ENCODE measurements around the gene FGD6.

DNA sequence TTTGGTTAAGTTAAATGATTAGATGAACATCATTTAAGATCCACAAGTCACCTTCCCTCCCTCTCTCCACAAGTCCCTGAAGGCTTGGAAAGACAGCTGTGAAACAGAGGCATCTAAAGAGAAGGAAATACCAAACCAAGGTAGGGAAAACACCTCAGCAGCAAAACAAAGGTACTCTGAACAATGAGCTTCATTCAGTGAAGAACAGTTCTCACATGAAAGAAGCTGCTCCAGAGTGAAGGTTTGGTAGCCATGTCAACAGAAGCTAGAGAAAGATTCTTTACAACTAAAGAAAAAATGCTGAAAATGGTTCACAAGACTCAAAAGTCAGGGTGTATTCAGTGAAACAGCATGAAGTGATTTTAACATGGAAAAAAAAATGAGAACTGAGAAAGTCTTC lies 69.4 kb downstream of the FGD6 start:
- TF ChIP-seq, protein P1, sequence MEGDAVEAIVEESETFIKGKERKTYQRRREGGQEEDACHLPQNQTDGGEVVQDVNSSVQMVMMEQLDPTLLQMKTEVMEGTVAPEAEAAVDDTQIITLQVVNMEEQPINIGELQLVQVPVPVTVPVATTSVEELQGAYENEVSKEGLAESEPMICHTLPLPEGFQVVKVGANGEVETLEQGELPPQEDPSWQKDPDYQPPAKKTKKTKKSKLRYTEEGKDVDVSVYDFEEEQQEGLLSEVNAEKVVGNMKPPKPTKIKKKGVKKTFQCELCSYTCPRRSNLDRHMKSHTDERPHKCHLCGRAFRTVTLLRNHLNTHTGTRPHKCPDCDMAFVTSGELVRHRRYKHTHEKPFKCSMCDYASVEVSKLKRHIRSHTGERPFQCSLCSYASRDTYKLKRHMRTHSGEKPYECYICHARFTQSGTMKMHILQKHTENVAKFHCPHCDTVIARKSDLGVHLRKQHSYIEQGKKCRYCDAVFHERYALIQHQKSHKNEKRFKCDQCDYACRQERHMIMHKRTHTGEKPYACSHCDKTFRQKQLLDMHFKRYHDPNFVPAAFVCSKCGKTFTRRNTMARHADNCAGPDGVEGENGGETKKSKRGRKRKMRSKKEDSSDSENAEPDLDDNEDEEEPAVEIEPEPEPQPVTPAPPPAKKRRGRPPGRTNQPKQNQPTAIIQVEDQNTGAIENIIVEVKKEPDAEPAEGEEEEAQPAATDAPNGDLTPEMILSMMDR (conservative IDR thresholded peaks at IDR 0.05; ENCODE audit: low read length), result no peak
- no peak for TF ChIP-seq EZH2phosphoT487 (IDR thresholded peaks at IDR 0.05; ENCODE audit: borderline replicate concordance, low read depth, low read length)
